GM10266 (cell line): ENCODE measurements around the gene PCNT.

Experiments used
- DNase-seq: peaks from one replicate; pipeline ENCODE4 v3.0.0; 2012; ENCODE audit errors: extremely low spot score
- TF ChIP-seq, protein P1 (sequence below): IDR thresholded peaks from 2 replicates; pipeline ENCODE4 v1.5.1; 2012; ENCODE audit warnings: mild to moderate bottlenecking, low read depth; ENCODE audit not compliant: control insufficient read depth, insufficient read depth; ENCODE audit errors: missing control alignments

PCNT gene, protein sequence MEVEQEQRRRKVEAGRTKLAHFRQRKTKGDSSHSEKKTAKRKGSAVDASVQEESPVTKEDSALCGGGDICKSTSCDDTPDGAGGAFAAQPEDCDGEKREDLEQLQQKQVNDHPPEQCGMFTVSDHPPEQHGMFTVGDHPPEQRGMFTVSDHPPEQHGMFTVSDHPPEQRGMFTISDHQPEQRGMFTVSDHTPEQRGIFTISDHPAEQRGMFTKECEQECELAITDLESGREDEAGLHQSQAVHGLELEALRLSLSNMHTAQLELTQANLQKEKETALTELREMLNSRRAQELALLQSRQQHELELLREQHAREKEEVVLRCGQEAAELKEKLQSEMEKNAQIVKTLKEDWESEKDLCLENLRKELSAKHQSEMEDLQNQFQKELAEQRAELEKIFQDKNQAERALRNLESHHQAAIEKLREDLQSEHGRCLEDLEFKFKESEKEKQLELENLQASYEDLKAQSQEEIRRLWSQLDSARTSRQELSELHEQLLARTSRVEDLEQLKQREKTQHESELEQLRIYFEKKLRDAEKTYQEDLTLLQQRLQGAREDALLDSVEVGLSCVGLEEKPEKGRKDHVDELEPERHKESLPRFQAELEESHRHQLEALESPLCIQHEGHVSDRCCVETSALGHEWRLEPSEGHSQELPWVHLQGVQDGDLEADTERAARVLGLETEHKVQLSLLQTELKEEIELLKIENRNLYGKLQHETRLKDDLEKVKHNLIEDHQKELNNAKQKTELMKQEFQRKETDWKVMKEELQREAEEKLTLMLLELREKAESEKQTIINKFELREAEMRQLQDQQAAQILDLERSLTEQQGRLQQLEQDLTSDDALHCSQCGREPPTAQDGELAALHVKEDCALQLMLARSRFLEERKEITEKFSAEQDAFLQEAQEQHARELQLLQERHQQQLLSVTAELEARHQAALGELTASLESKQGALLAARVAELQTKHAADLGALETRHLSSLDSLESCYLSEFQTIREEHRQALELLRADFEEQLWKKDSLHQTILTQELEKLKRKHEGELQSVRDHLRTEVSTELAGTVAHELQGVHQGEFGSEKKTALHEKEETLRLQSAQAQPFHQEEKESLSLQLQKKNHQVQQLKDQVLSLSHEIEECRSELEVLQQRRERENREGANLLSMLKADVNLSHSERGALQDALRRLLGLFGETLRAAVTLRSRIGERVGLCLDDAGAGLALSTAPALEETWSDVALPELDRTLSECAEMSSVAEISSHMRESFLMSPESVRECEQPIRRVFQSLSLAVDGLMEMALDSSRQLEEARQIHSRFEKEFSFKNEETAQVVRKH (N-terminal part only)

DNA sequence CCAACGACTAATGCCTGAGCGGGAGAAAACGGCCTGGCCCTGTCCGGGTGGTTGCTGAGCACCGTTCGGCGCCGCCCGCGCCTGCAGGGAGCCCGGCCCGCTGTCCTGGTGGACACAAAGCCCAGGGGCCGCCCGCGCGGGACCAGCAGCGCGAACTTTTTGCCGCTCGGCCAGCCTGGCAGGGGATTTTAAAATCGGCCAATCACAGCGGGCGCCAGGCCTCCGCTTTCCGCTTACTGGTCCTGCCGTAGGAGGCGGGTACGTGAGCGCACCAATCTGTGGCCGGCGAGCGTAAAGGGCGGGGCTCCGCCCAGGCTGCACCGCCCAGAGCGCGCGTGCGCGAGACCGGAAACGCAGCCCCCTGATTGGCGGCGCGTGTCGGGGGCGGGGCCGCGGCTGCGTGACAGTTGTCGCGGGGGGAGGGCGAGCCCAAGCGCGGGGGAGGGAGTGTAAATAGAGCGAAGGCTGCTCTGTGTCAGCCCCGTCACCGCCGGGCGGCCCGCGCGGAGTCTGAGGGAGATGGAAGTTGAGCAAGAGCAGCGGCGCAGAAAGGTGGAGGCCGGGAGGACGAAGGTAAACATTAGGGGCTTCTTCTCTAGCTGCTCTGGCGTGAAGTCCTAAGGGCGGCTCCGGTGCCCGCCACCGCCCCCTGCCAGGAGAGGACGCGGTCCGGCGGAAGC is at the start of gene PCNT, which contains the start of gene C21orf58:
TSS of gene PCNT (plus strand) at position 447 of the 680 bp plus-strand sequence. CDS start at position 520, 73 bp downstream.
TSS of gene C21orf58 (minus strand) at position 161 of the 680 bp plus-strand sequence. CDS start 1,132 bp downstream, outside the sequence.
- DNase-seq = peak; percentile 99
- TF ChIP-seq, protein P1, sequence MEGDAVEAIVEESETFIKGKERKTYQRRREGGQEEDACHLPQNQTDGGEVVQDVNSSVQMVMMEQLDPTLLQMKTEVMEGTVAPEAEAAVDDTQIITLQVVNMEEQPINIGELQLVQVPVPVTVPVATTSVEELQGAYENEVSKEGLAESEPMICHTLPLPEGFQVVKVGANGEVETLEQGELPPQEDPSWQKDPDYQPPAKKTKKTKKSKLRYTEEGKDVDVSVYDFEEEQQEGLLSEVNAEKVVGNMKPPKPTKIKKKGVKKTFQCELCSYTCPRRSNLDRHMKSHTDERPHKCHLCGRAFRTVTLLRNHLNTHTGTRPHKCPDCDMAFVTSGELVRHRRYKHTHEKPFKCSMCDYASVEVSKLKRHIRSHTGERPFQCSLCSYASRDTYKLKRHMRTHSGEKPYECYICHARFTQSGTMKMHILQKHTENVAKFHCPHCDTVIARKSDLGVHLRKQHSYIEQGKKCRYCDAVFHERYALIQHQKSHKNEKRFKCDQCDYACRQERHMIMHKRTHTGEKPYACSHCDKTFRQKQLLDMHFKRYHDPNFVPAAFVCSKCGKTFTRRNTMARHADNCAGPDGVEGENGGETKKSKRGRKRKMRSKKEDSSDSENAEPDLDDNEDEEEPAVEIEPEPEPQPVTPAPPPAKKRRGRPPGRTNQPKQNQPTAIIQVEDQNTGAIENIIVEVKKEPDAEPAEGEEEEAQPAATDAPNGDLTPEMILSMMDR = no peak

DNA sequence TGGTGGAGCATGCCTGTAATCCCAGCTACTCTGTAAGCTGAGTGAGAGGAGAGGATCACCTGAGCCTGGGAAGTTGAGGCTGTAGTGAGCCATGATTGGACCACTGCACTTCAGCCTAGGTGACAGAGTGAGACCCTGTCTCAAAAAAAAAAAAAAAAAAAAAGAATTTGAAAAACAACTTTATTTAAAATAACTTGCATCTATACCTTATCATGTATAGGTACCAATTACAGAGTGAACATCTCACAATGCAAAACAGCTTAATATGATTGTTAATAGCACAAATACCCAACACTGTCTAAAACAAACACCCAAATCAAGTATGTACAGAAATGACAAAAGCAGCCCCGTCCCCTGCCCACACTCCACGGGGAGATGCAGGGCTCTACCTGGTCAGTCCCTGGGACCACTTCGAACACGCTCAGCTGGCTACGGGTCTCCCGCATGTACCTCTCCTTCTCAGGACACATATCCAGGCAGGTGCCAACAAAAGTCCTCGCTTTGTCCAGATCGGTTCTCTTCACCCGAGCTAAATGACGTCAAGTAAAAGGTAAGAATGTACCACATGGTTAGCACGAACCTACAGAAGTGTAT is 49.1 kb upstream of the PCNT start:
- TF ChIP-seq, protein P1 = no peak
- no peak for DNase-seq

DNA sequence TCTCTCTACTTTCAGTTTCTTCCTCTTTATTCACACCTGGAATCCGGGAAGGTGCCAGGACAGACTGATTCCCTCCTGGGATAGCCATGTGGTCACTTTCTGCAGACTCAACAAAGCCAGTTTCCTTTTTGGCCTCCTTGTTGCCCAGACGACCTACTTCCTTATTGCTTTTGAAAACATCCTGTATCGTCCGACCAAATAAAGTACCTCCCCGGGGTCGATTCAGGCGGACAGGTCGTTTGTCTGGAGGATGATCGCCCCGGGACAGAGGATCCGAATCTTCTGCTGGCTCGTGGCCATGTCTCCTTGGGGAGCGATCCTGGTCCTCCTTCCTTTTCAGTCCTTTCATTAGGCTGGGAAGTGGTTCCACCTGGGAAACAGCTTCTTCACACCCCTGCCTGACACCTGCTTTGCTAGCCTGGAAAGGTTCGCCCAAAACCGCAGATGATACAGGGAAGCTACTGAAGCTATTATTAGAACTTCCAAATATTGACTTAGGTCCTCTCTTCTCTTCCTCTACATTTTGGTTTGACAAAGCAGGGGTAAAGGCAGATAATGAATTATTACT is 39.8 kb upstream of the PCNT start:
- no peak for DNase-seq
- TF ChIP-seq, protein P1 = no peak

DNA sequence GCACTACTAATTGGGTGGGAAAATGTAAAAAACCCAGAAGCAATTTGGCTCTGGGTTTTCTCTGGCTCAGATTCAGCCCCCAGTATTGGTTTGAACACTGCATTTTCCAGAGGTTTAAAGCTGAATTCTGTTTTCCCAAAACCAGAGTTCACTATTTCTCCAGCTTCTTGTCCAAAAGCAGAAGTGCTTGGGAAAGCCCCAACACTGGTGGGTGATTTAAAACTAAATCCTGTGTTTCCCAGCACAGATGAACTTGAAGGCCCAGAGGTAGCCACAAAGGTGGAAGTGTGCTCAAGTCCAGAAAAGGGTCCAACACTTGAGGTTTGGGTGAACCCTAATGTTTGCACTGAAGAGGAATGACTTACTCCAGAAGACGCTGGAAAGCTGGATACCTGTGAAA is 39.2 kb upstream of the PCNT start:
- no peak for DNase-seq
- TF ChIP-seq, protein P1 = no peak

DNA sequence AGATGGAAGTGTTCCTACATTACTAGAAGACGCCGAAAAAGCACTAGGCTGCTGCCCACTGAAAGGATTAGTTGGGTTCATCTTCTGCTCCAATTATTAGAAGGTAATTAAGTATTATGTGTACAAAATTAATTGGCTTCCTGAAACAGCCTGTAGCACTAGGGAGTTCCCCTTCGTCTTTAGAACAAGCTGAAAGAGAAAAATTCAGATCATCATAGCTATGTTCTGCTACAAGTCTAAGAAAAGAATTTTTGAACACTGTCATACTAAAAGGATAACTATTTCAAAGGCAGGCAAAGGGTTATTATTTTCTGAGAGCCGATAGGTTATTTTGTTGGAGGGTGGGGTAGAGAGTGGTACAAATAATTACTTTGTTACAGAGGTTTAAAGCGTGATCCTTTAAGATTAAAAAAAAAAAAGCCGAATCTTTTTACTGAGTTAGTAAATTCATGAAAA is 38.7 kb upstream of the PCNT start, which contains the start of gene MCM3AP:
TSS of gene MCM3AP (minus strand) at position 406 of the 456 bp plus-strand sequence. CDS start at position 81, 325 bp downstream.
- TF ChIP-seq, protein P1 = no peak
- DNase-seq = no peak
